NCI-H345 treated with DMSO at 0.1 percent for 48 hours (cell line): Measurements from ENCODE around the gene CHRD.

ENCODE experiments used
- DNase-seq: peaks from one replicate; lab custom pipeline; 2025; ENCODE audit not compliant: unreplicated experiment; lab: John Stamatoyannopoulos, UW

CHRD gene

DNA sequence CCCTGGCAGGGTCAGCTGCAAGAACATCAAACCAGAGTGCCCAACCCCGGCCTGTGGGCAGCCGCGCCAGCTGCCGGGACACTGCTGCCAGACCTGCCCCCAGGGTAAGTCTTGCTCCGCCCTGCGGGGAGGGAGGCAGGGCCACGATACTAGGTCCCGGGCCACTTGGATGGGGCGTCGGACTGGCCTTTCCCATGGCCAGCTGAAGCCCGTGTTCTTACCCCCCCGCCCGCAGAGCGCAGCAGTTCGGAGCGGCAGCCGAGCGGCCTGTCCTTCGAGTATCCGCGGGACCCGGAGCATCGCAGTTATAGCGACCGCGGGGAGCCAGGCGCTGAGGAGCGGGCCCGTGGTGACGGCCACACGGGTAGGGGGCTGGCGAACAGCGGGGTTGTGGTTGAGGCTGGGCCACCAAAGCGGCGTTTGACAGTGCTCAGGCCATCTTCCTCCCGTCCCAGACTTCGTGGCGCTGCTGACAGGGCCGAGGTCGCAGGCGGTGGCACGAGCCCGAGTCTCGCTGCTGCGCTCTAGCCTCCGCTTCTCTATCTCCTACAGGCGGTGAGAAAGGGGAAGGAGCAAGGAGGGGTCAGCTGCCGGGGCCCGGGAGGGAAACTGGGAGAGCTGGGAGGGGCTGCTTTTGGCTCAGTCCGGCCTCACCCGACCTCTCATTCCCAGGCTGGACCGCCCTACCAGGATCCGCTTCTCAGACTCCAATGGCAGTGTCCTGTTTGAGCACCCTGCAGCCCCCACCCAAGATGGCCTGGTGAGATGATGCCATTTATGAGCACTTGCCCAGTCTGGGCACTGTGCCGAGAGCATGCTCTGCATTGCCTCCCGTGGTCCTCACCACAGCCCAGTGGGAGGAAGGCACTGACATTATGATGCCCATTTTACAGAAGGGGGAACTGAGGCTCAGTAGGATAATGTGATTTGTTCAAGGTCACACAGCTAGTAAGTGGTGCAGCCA, 1.7 kb downstream of the CHRD start:
- no peak for DNase-seq

DNA sequence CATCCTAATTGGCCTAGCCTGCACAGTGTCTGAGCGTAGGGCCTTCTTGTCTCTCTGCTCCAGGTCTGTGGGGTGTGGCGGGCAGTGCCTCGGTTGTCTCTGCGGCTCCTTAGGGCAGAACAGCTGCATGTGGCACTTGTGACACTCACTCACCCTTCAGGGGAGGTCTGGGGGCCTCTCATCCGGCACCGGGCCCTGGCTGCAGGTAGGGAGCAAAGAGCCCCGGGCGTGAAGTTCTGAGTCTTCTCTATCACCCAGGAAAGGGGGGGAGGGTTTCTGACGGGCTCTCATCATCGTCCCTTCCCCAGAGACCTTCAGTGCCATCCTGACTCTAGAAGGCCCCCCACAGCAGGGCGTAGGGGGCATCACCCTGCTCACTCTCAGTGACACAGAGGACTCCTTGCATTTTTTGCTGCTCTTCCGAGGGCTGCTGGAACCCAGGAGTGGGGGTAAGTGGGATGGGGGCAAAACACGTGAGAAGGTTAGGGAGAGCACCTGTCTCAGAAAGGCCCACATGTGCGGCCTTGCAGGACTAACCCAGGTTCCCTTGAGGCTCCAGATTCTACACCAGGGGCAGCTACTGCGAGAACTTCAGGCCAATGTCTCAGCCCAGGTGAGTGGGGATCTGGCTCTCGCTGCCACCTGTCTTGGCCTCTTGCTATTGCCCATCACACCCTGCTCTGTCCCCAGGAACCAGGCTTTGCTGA, 2.6 kb downstream of the CHRD start:
- DNase-seq, result no peak

DNA sequence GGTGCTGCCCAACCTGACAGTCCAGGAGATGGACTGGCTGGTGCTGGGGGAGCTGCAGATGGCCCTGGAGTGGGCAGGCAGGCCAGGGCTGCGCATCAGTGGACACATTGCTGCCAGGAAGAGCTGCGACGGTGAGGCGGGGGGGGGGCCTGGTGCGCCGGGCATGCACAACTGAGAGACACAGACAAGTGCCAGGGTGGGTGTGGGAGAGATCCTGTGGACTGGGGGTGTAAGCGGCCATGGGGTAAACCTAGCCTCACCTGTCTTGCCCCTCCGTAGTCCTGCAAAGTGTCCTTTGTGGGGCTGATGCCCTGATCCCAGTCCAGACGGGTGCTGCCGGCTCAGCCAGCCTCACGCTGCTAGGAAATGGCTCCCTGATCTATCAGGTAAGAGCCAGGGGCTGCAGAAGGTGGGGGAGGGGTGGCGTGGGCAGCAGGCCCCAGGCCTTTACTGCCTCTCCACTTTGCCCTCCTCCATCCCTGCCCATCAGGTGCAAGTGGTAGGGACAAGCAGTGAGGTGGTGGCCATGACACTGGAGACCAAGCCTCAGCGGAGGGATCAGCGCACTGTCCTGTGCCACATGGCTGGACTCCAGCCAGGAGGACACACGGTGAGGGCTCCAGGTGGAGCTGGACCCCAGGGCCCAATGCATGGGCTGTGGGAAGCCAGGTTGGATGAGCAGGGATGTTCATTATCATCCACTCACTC, 3.3 kb downstream of the CHRD start:
- no peak for DNase-seq

DNA sequence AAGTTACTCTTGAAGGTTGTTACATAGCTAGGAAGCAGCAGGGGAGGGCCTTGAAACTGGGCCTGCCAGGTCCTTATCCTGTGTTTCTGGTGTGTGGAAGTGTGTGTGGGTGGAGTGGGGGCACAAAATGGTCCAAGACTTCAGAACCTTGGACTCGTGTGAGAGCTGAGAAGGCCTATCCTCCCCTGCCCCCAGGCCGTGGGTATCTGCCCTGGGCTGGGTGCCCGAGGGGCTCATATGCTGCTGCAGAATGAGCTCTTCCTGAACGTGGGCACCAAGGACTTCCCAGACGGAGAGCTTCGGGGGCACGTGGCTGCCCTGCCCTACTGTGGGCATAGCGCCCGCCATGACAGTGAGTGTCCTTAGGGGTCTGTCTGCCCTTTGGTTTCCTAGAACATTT, 4.5 kb downstream of the CHRD start:
- no peak for DNase-seq

DNA sequence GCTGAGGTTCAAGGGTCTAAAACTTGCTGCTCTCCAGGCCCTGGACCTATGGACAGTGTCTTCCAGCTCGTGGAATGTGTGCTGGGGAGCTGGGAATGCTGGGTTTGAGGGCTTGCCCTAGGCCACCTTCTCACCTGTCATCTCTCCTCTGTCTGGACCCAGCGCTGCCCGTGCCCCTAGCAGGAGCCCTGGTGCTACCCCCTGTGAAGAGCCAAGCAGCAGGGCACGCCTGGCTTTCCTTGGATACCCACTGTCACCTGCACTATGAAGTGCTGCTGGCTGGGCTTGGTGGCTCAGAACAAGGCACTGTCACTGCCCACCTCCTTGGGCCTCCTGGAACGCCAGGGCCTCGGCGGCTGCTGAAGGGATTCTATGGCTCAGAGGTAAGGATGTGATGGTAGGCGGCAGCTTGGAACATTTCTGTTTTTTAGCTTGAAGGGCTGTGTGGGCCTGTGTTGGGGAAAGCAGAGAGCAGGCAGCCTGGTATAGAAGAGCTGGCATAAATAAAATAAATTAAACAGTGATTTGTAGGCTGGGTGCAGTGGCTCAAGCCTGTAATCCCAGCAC, 5.1 kb downstream of the CHRD start:
- no peak for DNase-seq

DNA sequence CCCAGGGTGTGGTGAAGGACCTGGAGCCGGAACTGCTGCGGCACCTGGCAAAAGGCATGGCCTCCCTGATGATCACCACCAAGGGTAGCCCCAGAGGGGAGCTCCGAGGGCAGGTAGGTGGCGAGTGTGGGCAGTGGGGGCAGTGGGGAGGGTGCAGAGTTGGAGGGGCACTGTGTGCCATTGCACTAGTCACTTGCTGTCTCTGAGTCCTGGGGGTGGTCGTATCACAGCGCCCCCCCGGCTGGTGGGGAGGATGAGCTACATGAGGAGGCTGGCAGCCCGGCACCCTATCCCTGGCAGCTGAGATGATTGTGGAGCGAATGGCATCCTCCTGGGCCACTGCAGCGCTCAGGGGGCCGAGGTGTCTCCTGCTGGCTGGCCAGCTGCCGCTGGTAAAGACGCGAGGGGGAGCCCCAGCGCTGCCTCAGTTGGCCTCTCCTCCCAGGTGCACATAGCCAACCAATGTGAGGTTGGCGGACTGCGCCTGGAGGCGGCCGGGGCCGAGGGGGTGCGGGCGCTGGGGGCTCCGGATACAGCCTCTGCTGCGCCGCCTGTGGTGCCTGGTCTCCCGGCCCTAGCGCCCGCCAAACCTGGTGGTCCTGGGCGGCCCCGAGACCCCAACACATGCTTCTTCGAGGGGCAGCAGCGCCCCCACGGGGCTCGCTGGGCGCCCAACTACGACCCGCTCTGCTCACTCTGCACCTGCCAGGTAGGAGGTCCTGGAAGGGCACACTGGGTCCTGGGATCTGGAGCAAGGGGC, 6.4 kb downstream of the CHRD start:
- no peak for DNase-seq

DNA sequence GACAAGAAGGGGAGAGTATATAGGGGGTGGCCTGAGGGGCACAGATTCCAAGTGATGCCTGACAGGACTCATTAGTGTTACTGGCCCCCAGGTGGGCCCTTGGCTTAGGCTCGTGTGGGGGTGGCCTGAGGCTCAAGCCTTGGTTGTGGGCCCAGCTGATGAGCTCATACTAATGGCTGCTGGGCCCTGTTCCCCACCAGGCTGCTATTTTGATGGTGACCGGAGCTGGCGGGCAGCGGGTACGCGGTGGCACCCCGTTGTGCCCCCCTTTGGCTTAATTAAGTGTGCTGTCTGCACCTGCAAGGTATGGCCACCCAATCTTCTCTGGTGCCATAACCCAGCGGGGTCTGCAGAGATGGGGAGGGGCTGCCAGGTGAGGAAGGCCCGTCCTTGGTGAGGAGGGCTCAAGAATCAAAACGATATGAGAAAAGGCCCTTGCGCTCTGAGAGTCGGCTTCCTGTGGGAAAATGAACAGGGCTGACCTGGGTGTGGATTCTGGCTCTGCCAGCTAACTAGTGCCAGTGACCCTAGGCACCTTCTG, 7.4 kb downstream of the CHRD start:
- DNase-seq, result no peak

DNA sequence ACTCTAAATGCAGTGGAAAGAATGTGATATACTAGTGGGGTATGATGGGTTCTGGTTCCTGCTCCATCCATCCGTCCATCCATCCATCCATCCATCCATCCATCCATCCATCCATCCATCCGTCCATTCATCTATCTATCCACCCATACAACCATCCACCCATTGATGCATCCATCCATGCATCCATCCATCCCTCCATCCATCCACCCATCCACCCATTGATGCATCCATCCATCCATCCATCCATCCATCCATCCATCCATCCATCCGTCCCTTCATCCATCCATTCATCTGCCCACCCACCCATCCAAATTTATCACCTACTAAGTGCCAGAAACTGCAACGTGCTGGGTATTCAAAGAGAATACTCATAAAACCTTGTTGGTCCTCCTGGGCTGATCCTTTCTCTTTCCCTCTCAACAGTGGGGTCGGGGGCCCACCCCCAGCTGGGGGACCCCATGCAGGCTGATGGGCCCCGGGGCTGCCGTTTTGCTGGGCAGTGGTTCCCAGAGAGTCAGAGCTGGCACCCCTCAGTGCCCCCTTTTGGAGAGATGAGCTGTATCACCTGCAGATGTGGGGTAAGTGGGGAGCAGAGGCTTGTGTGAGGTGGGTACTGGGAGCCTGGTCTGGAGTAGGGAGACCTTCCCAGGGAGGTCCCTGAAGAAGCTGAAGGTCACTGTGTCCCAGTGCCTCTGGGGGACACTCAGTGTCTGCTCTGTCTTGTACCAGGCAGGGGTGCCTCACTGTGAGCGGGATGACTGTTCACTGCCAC, 8.5 kb downstream of the CHRD start:
- no peak for DNase-seq

DNA sequence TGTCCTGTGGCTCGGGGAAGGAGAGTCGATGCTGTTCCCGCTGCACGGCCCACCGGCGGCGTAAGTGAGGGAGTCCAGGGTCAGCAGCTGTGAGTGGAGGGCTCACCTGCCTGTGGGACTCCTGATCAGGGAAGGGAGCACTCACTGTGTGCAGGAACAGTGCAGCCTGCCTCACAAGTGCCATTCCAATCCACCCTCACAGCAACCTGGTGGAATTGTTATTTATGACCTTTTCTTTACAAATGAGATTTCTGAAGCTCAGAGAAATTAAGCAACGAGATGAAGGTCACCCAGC, 9.0 kb downstream of the CHRD start:
- no peak for DNase-seq

DNA sequence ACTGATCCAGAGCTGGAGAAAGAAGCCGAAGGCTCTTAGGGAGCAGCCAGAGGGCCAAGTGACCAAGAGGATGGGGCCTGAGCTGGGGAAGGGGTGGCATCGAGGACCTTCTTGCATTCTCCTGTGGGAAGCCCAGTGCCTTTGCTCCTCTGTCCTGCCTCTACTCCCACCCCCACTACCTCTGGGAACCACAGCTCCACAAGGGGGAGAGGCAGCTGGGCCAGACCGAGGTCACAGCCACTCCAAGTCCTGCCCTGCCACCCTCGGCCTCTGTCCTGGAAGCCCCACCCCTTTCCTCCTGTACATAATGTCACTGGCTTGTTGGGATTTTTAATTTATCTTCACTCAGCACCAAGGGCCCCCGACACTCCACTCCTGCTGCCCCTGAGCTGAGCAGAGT, 9.5 kb downstream of the CHRD start:
- no peak for DNase-seq

DNA sequence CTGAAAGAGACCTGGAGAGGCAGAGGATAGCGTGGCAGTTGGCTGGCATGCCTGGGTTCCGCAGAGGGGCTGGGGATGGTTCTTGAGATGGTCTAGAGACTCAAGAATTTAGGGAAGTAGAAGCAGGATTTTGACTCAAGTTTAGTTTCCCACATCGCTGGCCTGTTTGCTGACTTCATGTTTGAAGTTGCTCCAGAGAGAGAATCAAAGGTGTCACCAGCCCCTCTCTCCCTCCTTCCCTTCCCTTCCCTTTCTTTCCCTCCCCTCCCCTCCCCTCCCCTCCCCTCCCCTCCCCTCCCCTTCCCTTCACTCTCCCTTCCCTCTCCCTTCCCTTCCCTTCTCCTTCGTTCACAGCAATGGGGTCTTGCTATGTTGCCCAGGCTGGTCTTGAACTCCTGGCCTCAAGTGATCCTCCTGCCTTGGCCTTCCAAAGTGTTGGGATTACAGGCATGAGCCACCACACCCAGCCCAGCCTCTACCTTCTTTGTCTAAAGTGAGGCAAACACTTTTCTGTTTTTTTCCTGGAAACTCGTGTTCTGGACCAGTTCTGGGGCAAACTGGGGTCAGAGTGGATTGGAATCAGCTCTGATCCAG, 10.2 kb downstream of the CHRD start:
- no peak for DNase-seq

DNA sequence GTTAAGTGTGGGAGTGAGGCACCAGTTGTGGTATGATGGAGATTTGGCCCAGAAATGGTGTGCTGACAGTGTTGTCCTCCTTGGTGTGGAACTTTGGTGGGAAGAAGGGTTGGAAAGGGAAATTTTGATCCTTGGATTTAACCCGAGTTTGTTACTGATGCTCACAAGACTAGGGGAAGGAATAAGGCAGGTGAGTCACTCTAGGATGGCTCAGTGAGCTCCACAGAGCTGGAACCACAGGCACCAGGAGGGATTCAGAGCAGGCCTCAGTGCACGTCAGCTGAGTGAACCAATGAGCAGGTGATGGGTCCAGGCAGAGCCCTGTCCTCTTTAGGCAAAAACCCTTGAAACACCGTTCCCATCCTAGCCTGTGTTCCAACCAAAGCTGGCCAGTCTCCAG, 11.4 kb downstream of the CHRD start:
- no peak for DNase-seq

DNA sequence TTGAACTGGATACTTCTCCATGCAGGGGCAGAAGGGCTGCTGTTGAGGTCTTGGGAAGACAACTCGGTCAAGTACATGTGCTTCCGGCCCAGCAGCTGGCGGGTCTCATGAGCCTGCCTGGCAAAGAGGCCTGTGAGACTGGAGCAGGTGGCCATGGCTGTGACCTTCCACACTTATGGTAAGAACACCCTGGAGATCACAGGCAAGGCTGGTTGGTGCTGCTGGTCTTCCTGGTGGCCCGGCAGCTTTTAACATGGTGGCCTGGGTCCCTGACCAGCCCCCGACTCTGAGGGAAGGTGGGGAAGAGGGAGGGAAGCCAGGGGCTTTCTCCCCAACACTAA, 15.4 kb downstream of the CHRD start:
- DNase-seq, result no peak

DNA sequence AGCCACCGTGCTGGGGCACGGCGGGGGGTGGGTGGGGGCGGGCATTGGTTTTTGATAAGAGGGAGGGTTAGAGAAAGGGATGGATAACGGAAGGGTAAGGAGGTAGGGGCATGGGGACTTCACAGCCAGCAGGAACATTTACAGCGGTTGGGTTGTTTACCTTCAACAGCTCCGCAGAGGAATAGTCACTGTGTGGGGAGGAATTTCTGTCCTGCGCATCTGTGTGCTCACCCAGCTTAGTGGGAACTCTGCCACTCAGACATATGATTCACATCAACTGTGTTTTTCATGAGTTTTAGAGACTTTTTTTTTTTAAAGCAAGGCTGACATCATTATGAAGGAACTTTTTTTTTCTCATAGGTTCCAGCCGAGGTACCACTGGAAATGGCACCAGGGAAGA, 19.6 kb downstream of the CHRD start:
- DNase-seq, result no peak

DNA sequence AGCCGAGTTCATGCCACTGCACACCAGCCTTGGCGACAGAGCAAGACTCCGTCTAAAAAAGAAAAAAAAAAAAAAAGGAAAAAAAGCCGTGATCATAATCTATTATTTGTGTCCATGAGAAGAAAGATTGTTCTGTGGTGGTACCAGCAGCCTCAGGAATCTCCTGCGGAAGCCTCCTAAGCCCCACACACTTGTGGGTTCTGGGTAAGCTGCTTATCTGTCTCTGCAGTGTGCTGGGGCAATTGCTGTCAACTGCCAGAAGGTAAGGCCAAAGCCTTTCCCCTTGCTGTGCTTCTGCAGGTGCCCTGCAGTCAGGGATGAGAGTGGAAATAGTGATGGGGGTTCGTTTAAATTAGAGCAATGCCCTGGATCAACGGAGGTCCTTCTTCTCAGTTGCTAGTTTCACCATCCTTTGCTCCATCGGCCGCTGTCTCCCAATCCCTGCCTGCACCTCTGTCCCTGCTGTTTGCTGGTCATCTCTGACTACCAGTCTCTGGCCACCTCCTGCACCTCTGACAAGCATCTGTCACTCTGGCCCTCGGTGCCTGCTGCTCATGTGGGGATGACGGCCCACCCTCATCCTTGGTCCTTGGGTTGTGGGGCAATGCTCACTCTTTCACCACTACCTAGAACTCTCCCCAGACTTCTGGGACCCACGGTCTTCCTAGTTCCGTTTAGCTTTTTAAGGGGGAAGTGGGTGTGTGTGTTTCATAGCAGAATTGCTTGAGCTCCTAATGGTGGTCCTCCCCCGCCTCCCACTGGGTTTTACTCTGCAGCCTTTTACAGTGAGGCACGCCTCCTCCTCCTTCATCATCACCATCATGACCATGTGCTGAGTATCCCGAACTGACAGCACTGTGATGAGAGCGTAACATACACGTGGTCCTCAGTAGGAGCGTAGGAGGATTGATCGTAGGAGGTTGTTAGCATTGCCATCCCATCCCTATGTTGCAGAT, 25.5 kb downstream of the CHRD start:
- no peak for DNase-seq

DNA sequence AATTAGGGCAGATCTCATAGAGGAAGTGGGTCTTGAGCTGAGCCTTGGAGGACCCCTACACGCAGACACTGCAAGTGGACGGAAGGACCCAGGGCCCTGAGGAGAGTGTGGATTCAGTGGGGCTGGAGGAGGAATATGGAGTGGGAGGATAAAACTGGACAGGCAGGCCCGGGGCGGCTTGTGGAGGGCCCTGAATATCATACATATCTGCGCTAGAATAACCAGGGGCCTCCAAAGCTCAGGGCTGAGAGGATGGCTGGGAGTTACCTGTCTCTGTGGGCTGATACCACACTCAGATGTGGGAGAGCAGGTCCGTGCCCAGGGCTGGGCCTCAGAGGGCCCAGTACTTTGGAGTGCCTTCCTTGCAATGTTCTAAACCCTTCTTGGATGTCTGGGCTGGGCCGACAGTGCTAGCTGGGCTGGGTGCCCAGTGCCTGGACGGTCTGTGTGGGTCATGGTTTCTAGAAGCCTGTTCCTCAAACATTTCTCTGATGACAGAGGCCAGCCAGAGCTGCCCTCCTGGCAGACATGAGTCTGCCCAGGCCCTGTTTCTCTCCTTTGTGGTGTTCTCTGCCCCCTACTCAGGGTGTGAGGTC, 29.6 kb downstream of the CHRD start:
- no peak for DNase-seq

DNA sequence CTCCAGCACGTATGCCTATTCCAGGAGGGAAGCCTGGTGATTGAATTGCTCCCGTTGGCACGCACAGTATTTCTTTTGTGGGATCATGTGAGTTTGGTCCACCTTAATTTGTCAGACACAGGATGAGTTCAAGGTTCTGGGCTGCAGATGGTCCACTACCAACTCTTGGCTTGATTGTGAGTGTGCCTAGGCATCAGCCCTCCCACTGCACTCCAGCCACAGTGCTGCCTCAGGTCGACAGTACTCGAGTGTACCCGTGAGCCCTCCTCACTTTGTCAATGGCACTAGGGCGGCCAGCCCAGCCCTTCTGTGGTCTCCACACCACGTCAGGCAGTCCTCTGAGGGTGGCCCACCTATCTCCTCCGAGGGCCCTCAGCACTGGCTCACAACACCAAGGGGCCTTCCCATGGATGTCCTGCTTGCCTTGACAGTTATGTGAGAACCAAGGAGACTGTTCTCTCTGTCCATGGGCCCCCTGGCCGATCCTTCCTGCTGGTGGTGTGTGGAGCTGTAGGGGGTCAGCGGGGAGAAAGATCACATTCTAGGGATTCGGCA, 30.2 kb downstream of the CHRD start:
- no peak for DNase-seq
